Memory B cell (primary cell): ENCODE data around the gene RXYLT1.
"Not testable (repeated sequence)": the region's sequence is repeated elsewhere in the genome, so short reads cannot be mapped to it uniquely, and the experiment has no call there.

Experiments
- ATAC-seq: fragments of 150-1000 bp; cut with Tn5 transposase; 2 replicates; pipeline ENCODE4 v1.10.0; 2021; ENCODE audit warnings: low read depth, mild to moderate bottlenecking, moderate library complexity
- DNase-seq, 2 donors: peaks; one replicate each; pipeline ENCODE4 v3.0.0; 2022; ENCODE audit warnings: low spot score in 2 of 2
- H3K27ac Mint-ChIP-seq: one replicate; pipeline ENCODE4 v1.8.0; 2022; ENCODE audit warnings: mild to moderate bottlenecking, moderate library complexity, mixed read lengths
- H3K27me3 Mint-ChIP-seq: one replicate; pipeline ENCODE4 v1.8.0; 2022; ENCODE audit warnings: mixed read lengths
- H3K36me3 Mint-ChIP-seq: one replicate; pipeline ENCODE4 v1.8.0; 2022; ENCODE audit warnings: mild to moderate bottlenecking, mixed read lengths
- H3K4me1 Mint-ChIP-seq: one replicate; pipeline ENCODE4 v1.8.0; 2022; ENCODE audit warnings: mixed read lengths
- H3K4me3 Mint-ChIP-seq: one replicate; pipeline ENCODE4 v1.8.0; 2022; ENCODE audit warnings: mild to moderate bottlenecking, moderate library complexity, mixed read lengths
- H3K9me3 Mint-ChIP-seq: one replicate; pipeline ENCODE4 v1.8.0; 2022; ENCODE audit warnings: mixed read lengths

RXYLT1 gene

DNA sequence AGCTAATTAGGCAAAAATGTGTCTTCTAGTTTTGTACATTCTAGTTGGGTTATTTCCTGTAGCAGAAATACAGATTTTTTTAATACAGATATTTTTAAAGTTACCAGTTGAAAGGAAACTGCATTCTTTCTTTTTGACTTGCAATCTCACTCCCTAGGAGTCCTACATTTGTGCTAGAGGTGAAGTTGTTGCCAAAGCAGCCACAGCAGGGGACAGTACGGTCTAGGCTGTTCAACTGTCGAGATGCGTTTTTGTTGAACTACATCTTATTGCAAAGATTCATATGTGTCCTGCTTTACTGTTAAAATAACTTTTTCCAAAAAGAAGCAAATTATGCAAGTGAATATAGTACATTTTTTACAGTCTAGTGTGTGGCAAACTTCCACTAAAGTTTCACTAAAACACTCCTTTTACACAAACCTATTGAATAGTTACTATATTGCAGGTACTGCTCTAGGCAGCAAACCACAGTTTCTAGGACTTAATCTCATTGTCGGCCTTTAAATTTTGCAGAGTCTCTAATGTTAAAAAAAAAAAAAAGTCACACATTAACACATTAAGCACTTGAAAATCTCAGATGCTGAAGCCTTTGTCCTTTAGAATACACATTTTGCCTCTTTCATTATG is 34.5 kb downstream of the RXYLT1 start:
- peaks cover 3% of the 10 kb centered on the region for H3K36me3 Mint-ChIP-seq
- peak overlapping the region; percentile 31 for H3K27ac Mint-ChIP-seq
- peaks cover 2% of the 10 kb centered on the region for H3K27me3 Mint-ChIP-seq
- H3K4me3 Mint-ChIP-seq = no peak overlapping the region
- peaks cover 6% of the 10 kb centered on the region for H3K4me1 Mint-ChIP-seq
- peaks cover 6% of the 10 kb centered on the region for H3K9me3 Mint-ChIP-seq
- DNase-seq (no peak), ATAC-seq (peak; percentile 28)

DNA sequence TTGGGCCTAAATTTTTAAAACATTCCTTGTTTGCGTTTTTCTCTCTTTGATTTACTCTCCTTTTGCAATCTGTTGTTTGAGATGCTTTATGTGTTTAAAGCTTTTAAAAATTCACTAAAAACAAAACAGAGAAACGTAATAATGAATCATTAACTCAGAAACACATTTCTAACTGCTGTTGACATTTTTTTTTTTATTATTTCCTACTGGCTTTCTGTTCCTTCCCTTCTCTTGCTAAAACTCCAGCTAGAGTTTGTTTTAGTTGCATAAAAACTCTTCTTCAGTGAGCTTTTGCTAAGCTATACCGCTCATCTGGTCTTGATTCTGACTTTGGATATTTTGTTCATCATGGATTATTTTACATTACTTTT is 35.8 kb downstream of the RXYLT1 start:
- Mint-ChIP-seq H3K36me3 (no peaks in the 10 kb centered on the region), H3K27ac (no peak overlapping the region), H3K4me3 (no peak overlapping the region), H3K9me3 (peaks cover 10% of the 10 kb centered on the region), H3K27me3 (peaks cover 4% of the 10 kb centered on the region), H3K4me1 (peaks cover 6% of the 10 kb centered on the region)
- ATAC-seq = no peak
- no peak for DNase-seq

DNA sequence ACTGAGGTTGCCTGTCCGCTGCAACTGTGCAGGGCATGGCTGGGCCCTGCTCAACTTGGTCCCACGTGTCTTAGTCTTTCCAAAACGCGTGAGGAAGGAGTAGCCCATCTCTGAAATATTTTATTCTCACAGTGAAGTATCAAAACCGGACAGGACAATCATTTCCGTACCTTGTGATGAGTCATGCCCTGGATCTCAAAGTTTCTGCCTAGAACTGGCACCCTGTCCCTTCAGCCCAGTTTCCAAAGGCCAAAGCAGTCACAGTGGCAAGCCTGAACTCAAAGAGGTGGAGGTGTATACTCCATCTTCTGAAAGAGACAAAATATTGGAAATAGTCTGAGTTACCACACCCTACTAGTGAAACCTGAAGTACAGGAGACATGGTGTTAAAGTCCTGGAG is 36.3 kb downstream of the RXYLT1 start:
- H3K27ac Mint-ChIP-seq = no peak overlapping the region
- H3K4me1 Mint-ChIP-seq = peaks cover 6% of the 10 kb centered on the region
- H3K9me3 Mint-ChIP-seq = peaks cover 10% of the 10 kb centered on the region
- H3K36me3 Mint-ChIP-seq = no peaks in the 10 kb centered on the region
- ATAC-seq = no peak
- DNase-seq = no peak
- H3K4me3 Mint-ChIP-seq = no peak overlapping the region
- peaks cover 4% of the 10 kb centered on the region for H3K27me3 Mint-ChIP-seq

DNA sequence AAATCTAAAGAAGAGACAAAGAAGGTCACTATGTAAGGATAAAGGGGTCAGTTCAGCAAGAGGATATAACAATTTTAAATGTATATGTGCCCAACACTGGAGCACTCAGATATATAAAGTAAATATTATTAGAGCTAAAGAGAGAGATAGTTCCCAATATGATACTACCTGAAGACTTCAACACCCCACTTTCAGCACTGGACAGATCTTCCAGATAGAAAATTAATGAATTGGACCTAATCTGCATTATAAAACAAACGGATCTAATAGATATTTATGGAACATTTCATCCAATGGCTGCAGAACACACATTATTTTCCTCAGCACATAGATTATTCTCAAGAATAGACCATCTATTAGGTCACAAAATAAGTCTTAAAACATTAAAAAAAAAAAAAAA is 40.7 kb downstream of the RXYLT1 start:
- H3K27me3 Mint-ChIP-seq = peaks cover 19% of the 10 kb centered on the region
- ATAC-seq = no peak

DNA sequence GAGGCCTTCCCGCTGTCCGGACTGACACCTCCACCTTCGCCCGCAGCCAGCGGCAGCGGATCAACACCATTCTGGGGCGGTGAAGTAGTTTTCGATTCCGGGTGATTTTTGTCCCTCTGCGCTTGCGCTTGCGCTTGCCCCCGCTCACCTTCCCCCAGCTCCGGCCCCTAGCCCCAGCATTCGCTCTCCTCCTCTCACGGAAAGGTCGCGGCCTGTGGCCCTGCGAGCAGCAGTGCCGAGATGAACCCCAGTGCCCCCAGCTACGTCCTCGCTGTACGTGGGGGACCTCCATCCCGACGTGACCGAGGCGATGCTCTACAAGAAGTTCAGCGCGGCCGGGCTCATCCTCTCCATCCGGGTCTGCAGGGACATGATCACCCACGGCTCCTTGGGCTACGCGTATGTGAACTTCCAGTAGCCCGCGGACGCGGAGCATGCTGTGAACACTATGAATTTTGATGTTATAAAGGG is 42.1 kb downstream of the RXYLT1 start:
- Mint-ChIP-seq H3K4me3 (peak overlapping the region; percentile 75), H3K4me1 (no peaks in the 10 kb centered on the region), H3K27ac (no peak overlapping the region), H3K36me3 (no peaks in the 10 kb centered on the region), H3K27me3 (peaks cover 19% of the 10 kb centered on the region), H3K9me3 (peaks cover 9% of the 10 kb centered on the region)
- no peak for DNase-seq
- ATAC-seq = no peak

More for the DNA sequence above, 40.7 kb downstream of the RXYLT1 start:
- Mint-ChIP-seq H3K4me3 (no peak overlapping the region), H3K9me3 (peaks cover 9% of the 10 kb centered on the region), H3K27ac (no peak overlapping the region), H3K4me1 (peaks cover 3% of the 10 kb centered on the region), H3K36me3 (no peaks in the 10 kb centered on the region)
- DNase-seq = no peak

DNA sequence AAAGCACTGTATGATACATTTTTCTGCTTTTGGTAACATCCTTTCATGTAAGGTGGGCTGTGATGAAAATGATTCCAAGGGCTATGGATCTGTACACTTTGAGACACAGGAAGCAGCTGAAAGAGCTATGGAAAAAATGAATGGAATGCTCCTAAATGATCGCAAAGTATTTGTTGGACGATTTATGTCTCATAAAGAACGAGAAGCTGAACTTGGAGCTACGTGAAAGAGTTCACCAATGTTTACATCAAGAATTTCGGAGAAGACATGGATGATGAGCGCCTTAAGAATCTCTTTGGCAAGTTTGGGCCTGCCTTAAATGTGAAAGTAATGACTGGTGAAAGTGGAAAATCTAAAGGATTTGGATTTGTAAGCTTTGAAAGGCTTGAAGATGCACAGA is 42.6 kb downstream of the RXYLT1 start:
- peaks cover 9% of the 10 kb centered on the region for H3K9me3 Mint-ChIP-seq
- peaks cover 17% of the 10 kb centered on the region for H3K27me3 Mint-ChIP-seq
- H3K36me3 Mint-ChIP-seq = no peaks in the 10 kb centered on the region
- ATAC-seq = no peak
- DNase-seq = no peak
- no peak overlapping the region for H3K27ac Mint-ChIP-seq
- no peaks in the 10 kb centered on the region for H3K4me1 Mint-ChIP-seq
- peak overlapping the region; percentile 75 for H3K4me3 Mint-ChIP-seq

DNA sequence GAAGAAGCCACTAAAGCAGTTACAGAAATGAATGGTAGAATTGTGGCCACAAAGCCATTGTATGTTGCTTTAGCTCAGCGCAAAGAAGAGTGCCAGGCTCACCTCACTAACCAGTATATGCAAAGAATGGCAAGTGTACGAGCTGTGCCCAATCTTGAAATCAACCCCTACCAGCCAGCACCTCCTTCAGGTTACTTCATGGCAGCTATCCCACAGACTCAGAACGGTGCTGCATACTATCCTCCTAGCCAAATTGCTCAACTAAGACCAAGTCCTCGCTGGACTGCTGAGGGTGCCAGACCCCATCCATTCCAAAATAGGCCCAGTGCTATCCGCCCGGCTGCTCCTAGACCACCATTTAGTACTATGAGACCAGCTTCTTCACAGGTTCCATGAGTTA is 43.3 kb downstream of the RXYLT1 start:
- Mint-ChIP-seq H3K4me3 (no peak overlapping the region), H3K36me3 (no peaks in the 10 kb centered on the region), H3K4me1 (no peaks in the 10 kb centered on the region), H3K27me3 (peaks cover 17% of the 10 kb centered on the region), H3K9me3 (peaks cover 9% of the 10 kb centered on the region), H3K27ac (no peak overlapping the region)
- ATAC-seq (no peak), DNase-seq (no peak)

DNA sequence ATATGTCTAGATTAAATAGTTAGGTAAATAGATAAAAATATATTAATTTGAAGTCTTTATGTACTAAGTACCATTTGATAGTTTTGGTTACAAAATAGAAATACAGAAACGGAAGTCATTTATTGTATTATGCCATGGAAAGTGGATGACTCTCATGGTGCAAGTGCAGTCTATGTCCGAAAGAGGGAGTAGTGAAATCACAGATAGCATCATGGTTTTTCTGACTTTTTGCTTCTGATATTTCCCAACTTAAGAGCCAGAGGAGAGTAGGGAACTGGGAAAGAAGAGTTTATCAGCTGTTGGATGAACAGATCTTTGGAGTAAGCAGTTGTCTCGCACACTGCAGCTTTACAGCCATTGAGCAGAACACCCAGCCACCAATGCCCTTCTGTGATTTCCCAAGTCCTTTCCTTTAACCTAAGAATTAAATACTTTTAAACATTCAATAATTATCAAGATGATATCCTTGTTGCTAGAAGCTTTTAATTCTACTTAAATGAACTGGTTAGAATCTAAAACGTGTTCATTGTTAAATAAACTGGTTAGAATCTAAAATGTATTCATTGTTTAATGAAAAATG is 46.4 kb downstream of the RXYLT1 start:
- Mint-ChIP-seq H3K9me3 (peaks cover 2% of the 10 kb centered on the region), H3K4me1 (no peaks in the 10 kb centered on the region), H3K36me3 (no peaks in the 10 kb centered on the region), H3K27ac (no peak overlapping the region), H3K4me3 (no peak overlapping the region), H3K27me3 (peaks cover 15% of the 10 kb centered on the region)
- DNase-seq (no peak), ATAC-seq (no peak)

DNA sequence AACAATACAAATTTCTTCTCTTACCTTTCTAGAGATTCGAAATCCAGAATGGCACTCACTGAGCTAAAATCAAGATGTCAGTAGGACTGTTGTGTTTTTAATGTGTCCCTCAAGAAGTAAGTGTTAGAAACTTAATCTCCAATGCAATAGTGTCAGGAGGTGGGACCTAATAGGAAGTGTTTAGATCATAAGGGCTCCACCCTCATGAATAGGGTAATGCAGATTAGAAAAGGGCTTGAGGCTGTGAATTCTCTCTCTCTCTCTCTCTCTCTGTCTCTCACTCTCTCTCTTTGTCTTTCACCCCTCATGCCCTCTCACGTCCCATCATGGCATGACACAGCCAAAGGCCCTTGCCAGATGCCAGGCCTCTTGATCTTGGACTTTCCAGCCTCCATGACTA is 49.2 kb downstream of the RXYLT1 start:
- Mint-ChIP-seq H3K36me3 (no peaks in the 10 kb centered on the region), H3K9me3 (peaks cover 2% of the 10 kb centered on the region), H3K4me1 (no peaks in the 10 kb centered on the region), H3K4me3 (no peak overlapping the region), H3K27me3 (peaks cover 2% of the 10 kb centered on the region), H3K27ac (no peak overlapping the region)
- no peak for DNase-seq
- ATAC-seq = no peak

DNA sequence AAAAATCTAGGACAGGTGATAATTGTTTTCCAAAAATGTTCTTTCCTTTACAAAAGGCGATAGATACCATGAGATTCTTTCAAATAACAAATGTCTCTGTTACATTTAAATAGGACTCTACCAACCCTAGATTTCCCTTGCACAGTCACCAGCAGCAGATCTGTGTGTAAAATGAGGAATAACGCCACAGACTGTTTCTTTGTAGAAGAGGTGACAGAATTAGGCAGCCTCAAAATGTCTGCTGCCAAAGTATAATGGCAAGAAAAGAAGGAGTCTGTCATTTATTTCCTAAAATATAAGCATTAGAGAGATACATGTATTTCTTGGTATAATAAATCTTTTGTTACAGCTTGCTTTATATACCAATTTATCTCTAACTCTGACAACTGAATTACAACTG is 56.3 kb downstream of the RXYLT1 start:
- ATAC-seq (no peak), DNase-seq (no peak)
- H3K9me3 Mint-ChIP-seq = no peaks in the 10 kb centered on the region
- H3K4me1 Mint-ChIP-seq = no peaks in the 10 kb centered on the region
- no peaks in the 10 kb centered on the region for H3K36me3 Mint-ChIP-seq
- no peak overlapping the region for H3K4me3 Mint-ChIP-seq
- no peak overlapping the region for H3K27ac Mint-ChIP-seq
- peaks cover 1% of the 10 kb centered on the region for H3K27me3 Mint-ChIP-seq

DNA sequence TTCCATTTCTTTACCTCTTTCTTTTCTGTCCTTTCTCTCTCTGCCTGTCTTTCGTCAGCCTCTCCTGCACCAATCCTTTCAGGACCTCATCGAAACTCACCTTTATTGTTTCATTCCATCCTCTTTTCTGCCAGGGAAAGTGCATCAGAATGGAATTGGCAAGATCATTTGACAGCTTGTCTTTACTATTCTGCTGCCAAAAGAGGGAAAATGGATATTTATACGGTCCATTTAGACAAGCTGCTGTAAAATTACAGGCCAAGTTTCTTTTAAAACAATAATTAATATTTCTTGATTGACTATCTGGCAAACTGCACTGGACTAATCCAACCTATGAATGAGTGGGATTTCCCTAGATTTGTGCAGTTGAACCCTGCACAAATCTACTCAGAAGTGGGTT is 57.2 kb downstream of the RXYLT1 start:
- H3K36me3 Mint-ChIP-seq = no peaks in the 10 kb centered on the region
- no peak overlapping the region for H3K4me3 Mint-ChIP-seq
- no peaks in the 10 kb centered on the region for H3K4me1 Mint-ChIP-seq
- no peak overlapping the region for H3K27ac Mint-ChIP-seq
- no peak for ATAC-seq
- no peaks in the 10 kb centered on the region for H3K9me3 Mint-ChIP-seq
- DNase-seq = no peak
- peaks cover 1% of the 10 kb centered on the region for H3K27me3 Mint-ChIP-seq

DNA sequence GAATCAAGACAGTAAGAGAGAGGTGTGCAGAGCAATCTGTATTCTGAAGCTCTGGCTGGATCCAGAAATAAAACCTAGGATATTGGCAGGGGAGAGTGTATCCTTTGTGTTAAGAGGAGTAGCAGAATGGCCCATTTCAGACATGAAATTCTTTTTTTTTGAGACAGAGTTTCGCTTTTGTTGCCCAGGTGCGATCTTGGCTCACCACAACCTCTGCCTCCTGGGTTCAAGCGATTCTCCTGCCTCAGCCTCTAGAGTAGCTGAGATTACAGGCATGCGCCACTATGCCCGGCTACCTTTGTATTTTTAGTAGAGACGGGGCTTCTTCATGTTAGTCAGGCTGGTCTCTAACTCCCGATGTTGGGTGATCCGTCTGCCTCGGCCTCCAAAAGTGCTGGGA is 58.7 kb downstream of the RXYLT1 start:
- Mint-ChIP-seq H3K4me1 (peaks cover 2% of the 10 kb centered on the region), H3K4me3 (no peak overlapping the region), H3K27me3 (peaks cover 1% of the 10 kb centered on the region), H3K9me3 (no peaks in the 10 kb centered on the region), H3K36me3 (no peaks in the 10 kb centered on the region), H3K27ac (peak overlapping the region; percentile 33)
- DNase-seq (no peak), ATAC-seq (no peak)

DNA sequence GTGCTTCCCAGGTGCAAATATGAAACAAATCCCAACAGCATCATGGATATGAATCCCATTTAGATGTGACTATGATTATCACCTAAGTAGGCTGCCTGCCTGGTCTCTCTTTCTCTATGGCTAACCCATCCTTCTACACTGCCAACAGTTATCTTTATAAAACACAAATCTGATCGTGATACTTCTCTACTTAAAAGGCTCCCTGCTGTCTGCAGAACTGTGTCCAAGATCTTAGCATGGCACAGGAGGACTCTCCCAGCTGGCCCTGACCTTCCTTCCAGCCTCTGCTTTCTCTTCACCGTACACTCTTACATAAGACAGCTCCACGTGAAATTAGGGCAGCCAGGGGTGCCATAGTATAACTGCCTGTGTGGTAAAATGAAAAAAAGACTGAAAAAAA is 61.3 kb downstream of the RXYLT1 start:
- H3K36me3 Mint-ChIP-seq = no peaks in the 10 kb centered on the region
- H3K27ac Mint-ChIP-seq = no peak overlapping the region
- DNase-seq = no peak
- ATAC-seq = no peak
- H3K27me3 Mint-ChIP-seq = peaks cover 1% of the 10 kb centered on the region
- no peak overlapping the region for H3K4me3 Mint-ChIP-seq
- no peaks in the 10 kb centered on the region for H3K9me3 Mint-ChIP-seq
- H3K4me1 Mint-ChIP-seq = peaks cover 7% of the 10 kb centered on the region

DNA sequence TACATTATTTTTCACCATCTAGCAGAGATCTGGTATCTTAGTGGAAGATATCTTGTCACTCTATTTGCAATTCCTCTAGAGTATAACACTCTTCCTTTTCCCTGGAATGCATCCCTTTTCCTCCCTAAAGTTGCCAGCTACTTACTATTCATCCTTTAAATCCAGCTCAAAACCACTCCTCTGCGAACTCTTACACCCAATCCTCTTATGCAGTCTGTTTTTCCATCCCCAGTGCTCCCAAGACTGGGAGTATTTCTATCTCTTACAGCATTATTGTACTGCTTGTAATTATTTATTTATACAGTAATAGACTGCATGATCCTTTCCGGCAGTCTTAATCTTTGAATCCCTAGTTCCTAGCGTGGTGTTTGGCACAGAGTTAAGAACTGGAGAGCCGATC is 61.9 kb downstream of the RXYLT1 start:
- no peak for ATAC-seq
- Mint-ChIP-seq H3K27ac (no peak overlapping the region), H3K4me3 (no peak overlapping the region), H3K36me3 (no peaks in the 10 kb centered on the region), H3K9me3 (no peaks in the 10 kb centered on the region), H3K4me1 (peaks cover 7% of the 10 kb centered on the region), H3K27me3 (peaks cover 2% of the 10 kb centered on the region)
- no peak for DNase-seq

DNA sequence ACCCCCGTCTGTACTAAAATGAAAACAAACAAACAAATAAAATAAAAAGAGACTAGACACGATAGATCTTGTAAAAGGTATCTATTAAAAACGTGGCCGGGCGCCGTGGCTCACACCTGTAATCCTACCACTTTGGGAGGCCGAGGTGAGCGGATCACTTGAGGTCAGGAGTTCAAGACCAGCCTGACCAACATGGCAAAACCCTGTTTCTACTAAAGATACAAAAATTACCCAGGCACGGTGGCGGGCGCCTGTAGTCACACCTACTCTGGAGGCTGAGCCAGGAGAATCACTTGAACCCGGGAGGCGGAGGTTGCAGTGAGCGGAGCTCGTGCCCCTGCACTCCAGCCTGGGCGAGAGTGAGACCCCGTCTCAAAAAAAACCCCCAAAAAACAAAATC is 63.0 kb downstream of the RXYLT1 start:
- not testable (repeated sequence) for DNase-seq, H3K36me3 Mint-ChIP-seq, H3K9me3 Mint-ChIP-seq, H3K27ac Mint-ChIP-seq, H3K4me1 Mint-ChIP-seq, ATAC-seq, H3K27me3 Mint-ChIP-seq
- peak overlapping the region; percentile 68 for H3K4me3 Mint-ChIP-seq
